Suprapubic skin (tissue), 4 donors: Measurements from ENCODE around the gene SOD1. TPM values are rescaled to one million over a fixed set of nuclear protein-coding genes. Genes with fewer than 3 reads are reported as not detected.

Experiments
- DNase-seq, 2 donors: peaks; one replicate each; pipeline ENCODE4 v3.0.0-alpha.2; 2019; ENCODE audit warnings: low spot score in 2 of 2
- H3K27ac ChIP-seq: fragments of 200-600 bp; sonication (generic); one replicate; pipeline ENCODE4 v1.5.1; 2019
- H3K27me3 ChIP-seq: fragments of 200-600 bp; sonication (generic); one replicate; pipeline ENCODE4 v1.5.1; 2019
- H3K36me3 ChIP-seq: fragments of 200-600 bp; sonication (generic); one replicate; pipeline ENCODE4 v1.5.1; 2019
- H3K4me1 ChIP-seq: fragments of 200-600 bp; sonication (generic); one replicate; pipeline ENCODE4 v1.5.1; 2019
- H3K4me3 ChIP-seq: fragments of 200-600 bp; sonication (generic); one replicate; pipeline ENCODE4 v1.5.1; 2019; ENCODE audit warnings: mild to moderate bottlenecking
- H3K9me3 ChIP-seq: fragments of 200-600 bp; sonication (generic); one replicate; pipeline ENCODE4 v1.5.1; 2019
- CTCF ChIP-seq, 2 donors: fragments of 200-600 bp in 1 of 2; fragments of 450-650 bp in 1 of 2; sonication (generic) in 1 of 2; IDR thresholded peaks; one replicate each; pipeline ENCODE4 v1.5.1; 2016 to 2019; ENCODE audit warnings: antibody characterized with exemption in 2 of 2, mild to moderate bottlenecking in 1 of 2, moderate library complexity in 1 of 2
- EP300 ChIP-seq: sonication (generic); formaldehyde crosslinking; IDR thresholded peaks from one replicate; pipeline ENCODE4 v1.6.1; 2017; ENCODE audit warnings: antibody characterized with exemption
- POLR2A ChIP-seq, 2 donors: fragments of 450-650 bp; IDR thresholded peaks; one replicate each; pipeline ENCODE4 v1.6.1; 2017; ENCODE audit warnings: antibody characterized with exemption in 2 of 2, mild to moderate bottlenecking in 2 of 2, moderate library complexity in 2 of 2
- POLR2AphosphoS5 ChIP-seq, 3 donors: sonication (generic); formaldehyde crosslinking; IDR thresholded peaks; one replicate each; pipeline ENCODE4 v1.6.1; 2017; ENCODE audit warnings: antibody characterized with exemption in 3 of 3
- WGBS: methylation state at CpG from one replicate; pipeline ENCODE4 v1.1.5; 2018; 5-methylcytosine and 5-hydroxymethylcytosine counted together
- total RNA-seq, 4 donors: library from RNA; depleted of rRNA; stranded (reverse); fragments of >200 nt; gene quantifications; one replicate each; pipeline ENCODE4 v1.1.0, GENCODE V29; 2016

The SOD1 gene
- total RNA-seq, 4 donors from 2014 or later = 123 to 173 (median 144) TPM

- H3K4me1 ChIP-seq = peaks cover 50% of the 10 kb centered on the region
- 81% methylated on average over 5 of the region's 5 CpGs for WGBS
- no peak overlapping the region for H3K27ac ChIP-seq
- TF ChIP-seq EP300 = no peak
- TF ChIP-seq POLR2AphosphoS5 (IDR thresholded peaks at IDR 0.05) = no peak
- no peak for TF ChIP-seq CTCF (IDR thresholded peaks at IDR 0.05)
- no peak for TF ChIP-seq POLR2A (IDR thresholded peaks at IDR 0.05)
- H3K4me3 ChIP-seq = no peak overlapping the region
- no peak for DNase-seq
- H3K27me3 ChIP-seq = no peaks in the 10 kb centered on the region
- H3K36me3 ChIP-seq = no peaks in the 10 kb centered on the region
- no peaks in the 10 kb centered on the region for H3K9me3 ChIP-seq
Observed at GRCh38 chr21:31713973-31714740, 54.7 kb downstream of the SOD1 start.

- Histone ChIP-seq H3K27me3 (no peaks in the 10 kb centered on the region), H3K9me3 (no peaks in the 10 kb centered on the region), H3K4me3 (no peak overlapping the region), H3K36me3 (no peaks in the 10 kb centered on the region), H3K4me1 (peaks cover 44% of the 10 kb centered on the region), H3K27ac (no peak overlapping the region)
- TF ChIP-seq EP300 = no peak
- TF ChIP-seq POLR2A (IDR thresholded peaks at IDR 0.05) = no peak
- no peak for TF ChIP-seq CTCF (IDR thresholded peaks at IDR 0.05)
- TF ChIP-seq POLR2AphosphoS5 (IDR thresholded peaks at IDR 0.05) = no peak
- WGBS = 82% methylated on average over 5 of the region's 5 CpGs
- DNase-seq = no peak
Observed at GRCh38 chr21:31714741-31715365, 55.4 kb downstream of the SOD1 start.

DNA sequence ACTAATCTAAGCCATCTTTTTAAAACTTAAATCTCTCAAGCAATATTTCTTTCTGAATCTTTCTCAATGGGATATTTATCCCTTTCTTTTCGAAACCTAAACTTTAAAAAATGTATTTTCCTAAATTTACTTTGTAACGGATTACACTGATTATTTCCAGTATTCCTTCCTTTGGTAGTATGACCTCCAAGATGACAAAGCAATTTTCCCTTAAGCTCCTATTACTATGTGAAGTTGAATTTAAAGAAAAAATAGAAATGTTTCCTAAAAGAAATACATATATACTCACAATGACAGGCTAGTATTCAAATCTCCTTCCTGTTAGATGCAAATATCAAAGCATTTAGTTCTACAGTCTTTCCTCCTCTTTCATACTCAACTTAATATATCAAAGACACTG, 56.6 kb downstream of the SOD1 start:
- Histone ChIP-seq H3K27me3 (no peaks in the 10 kb centered on the region), H3K36me3 (no peaks in the 10 kb centered on the region), H3K27ac (no peak overlapping the region), H3K9me3 (no peaks in the 10 kb centered on the region), H3K4me3 (no peak overlapping the region), H3K4me1 (peaks cover 41% of the 10 kb centered on the region)
- TF ChIP-seq EP300 (no peak), POLR2A (IDR thresholded peaks at IDR 0.05) (no peak), CTCF (IDR thresholded peaks at IDR 0.05) (no peak), POLR2AphosphoS5 (IDR thresholded peaks at IDR 0.05) (no peak)
- WGBS = 79% methylated on average over 2 of the region's 2 CpGs
- no peak for DNase-seq

Other genes starting within 250 kb of the SOD1 start
- gene SCAF4, start 72.4 kb downstream of the SOD1 start, total RNA-seq = 10 to 100 TPM; 23.6 to 41.5 (median 29.3) TPM
- 1 to 10 TPM; 4.8 to 5.9 (median 5.6) TPM for gene HUNK, start 213.3 kb downstream of the SOD1 start, total RNA-seq